Astrocyte of the spinal cord (primary cell): Measurements from ENCODE around the gene PLEKHB1.

Experiments used
- DNase-seq: peaks from one replicate; pipeline ENCODE4 v3.0.0; 2011; ENCODE audit warnings: low read depth, low spot score
- H3K4me3 ChIP-seq: 2 replicates; pipeline ENCODE4 v1.5.1; 2011; ENCODE audit warnings: low read depth, mild to moderate bottlenecking, low read length, moderate library complexity
- CTCF ChIP-seq: IDR thresholded peaks from 2 replicates; pipeline ENCODE4 v1.5.1; 2012; ENCODE audit warnings: low read depth, mild to moderate bottlenecking, low read length, inconsistent platforms
- in situ Hi-C: cut with HindIII; loops from 2 replicates; pipeline ENCODE4 v1.10.0; 2017; ENCODE audit warnings: low sequenced_read_pairs

PLEKHB1 gene

GRCh38 chr11:73693899-73694525, 47.6 kb downstream of the PLEKHB1 start:
- H3K4me3 ChIP-seq, result no peak overlapping the region
- in situ Hi-C loops, result no loop called here
- TF ChIP-seq CTCF, result no peak
- DNase-seq, result no peak

GRCh38 chr11:73705053-73705452, 58.7 kb downstream of the PLEKHB1 start:
- no peak for DNase-seq
- H3K4me3 ChIP-seq, result no peak overlapping the region
- no peak for TF ChIP-seq CTCF
- in situ Hi-C loops, result no loop called here

- TF ChIP-seq CTCF, result no peak
- H3K4me3 ChIP-seq, result no peak overlapping the region
- in situ Hi-C loops, result no loop called here
- DNase-seq, result no peak
These were observed 64.6 kb downstream of the PLEKHB1 start for GRCh38 chr11:73710964-73711363.
